Vagina (tissue), 2 donors: ENCODE results near the gene ZZZ3. TPM values are rescaled to one million over a fixed set of nuclear protein-coding genes. Genes with fewer than 3 reads are reported as not detected.
"Not testable (repeated sequence)": the region's sequence is repeated elsewhere in the genome, so short reads cannot be mapped to it uniquely, and the experiment has no call there.

ENCODE experiments used
- DNase-seq, 2 donors: peaks; one replicate each; pipeline ENCODE4 v3.0.0-alpha.2; 2017; ENCODE audit errors: extremely low spot score in 2 of 2
- H3K27ac ChIP-seq: fragments of 200-600 bp; sonication (generic); one replicate; pipeline ENCODE4 v1.5.1; 2019
- H3K27me3 ChIP-seq: fragments of 200-600 bp; sonication (generic); one replicate; pipeline ENCODE4 v1.5.1; 2019
- H3K36me3 ChIP-seq, 2 donors: fragments of 200-600 bp; sonication (generic); one replicate each; pipeline ENCODE4 v1.5.1; 2017 to 2019
- H3K4me1 ChIP-seq: fragments of 200-600 bp; sonication (generic); one replicate; pipeline ENCODE4 v1.5.1; 2019
- H3K4me3 ChIP-seq, 2 donors: fragments of 200-600 bp; sonication (generic); 1 replicate in 1 of 2; 2 replicates in 1 of 2; pipeline ENCODE4 v1.5.1; 2016 to 2019
- H3K9me3 ChIP-seq: fragments of 200-600 bp; sonication (generic); one replicate; pipeline ENCODE4 v1.5.1; 2019
- CTCF ChIP-seq, 3 experiments: fragments of 450-650 bp in 2 of 3; fragments of 200-600 bp in 1 of 3; sonication (generic) in 1 of 3; IDR thresholded peaks; one replicate each; pipeline ENCODE4 v1.5.1; 2017 to 2019; ENCODE audit warnings: antibody characterized with exemption in 3 of 3, mild to moderate bottlenecking in 2 of 3, moderate library complexity in 2 of 3
- POLR2A ChIP-seq, 2 donors: fragments of 450-650 bp; IDR thresholded peaks; one replicate each; pipeline ENCODE4 v1.6.1; 2017; ENCODE audit warnings: antibody characterized with exemption in 2 of 2, mild to moderate bottlenecking in 2 of 2, moderate library complexity in 2 of 2
- POLR2AphosphoS5 ChIP-seq, 2 donors: sonication (generic); formaldehyde crosslinking; IDR thresholded peaks; one replicate each; pipeline ENCODE4 v1.9.0; 2017; ENCODE audit warnings: antibody characterized with exemption in 2 of 2, mild to moderate bottlenecking in 2 of 2, low read depth in 1 of 2; ENCODE audit not compliant: insufficient read depth in 1 of 2
- intact Hi-C: fragments of 100-400 bp; cut with DNase I; formaldehyde crosslinking; loops from one replicate; pipeline ENCODE4 v1.15.1; 2023
- total RNA-seq: library from RNA; depleted of rRNA; stranded (reverse); fragments of >200 nt; gene quantifications from one replicate; pipeline ENCODE4 v1.2.3, GENCODE V29; 2016

Gene ZZZ3
- total RNA-seq, 1 donor from 2014 or later, result 63.1 TPM

- no peak for DNase-seq
- H3K27me3 ChIP-seq, result no peaks in the 10 kb centered on the region
- TF ChIP-seq POLR2AphosphoS5 (IDR thresholded peaks at IDR 0.05; ENCODE audit: insufficient read depth in 1 of 2, low read depth in 1 of 2), result no peak
Measured at GRCh38 chr1:77655431-77655974, 27.0 kb downstream of the ZZZ3 start.

GRCh38 chr1:77652970-77653516, 29.4 kb downstream of the ZZZ3 start:
- Histone ChIP-seq H3K27ac (no peak overlapping the region), H3K36me3 (no peaks in the 10 kb centered on the region), H3K9me3 (peaks cover 10% of the 10 kb centered on the region), H3K4me3 (no peak overlapping the region), H3K4me1 (peaks cover 8% of the 10 kb centered on the region), H3K27me3 (no peaks in the 10 kb centered on the region)
- no peak for DNase-seq
- no peak for TF ChIP-seq POLR2AphosphoS5 (IDR thresholded peaks at IDR 0.05; ENCODE audit: insufficient read depth in 1 of 2, low read depth in 1 of 2)
- TF ChIP-seq CTCF (IDR thresholded peaks at IDR 0.05), result no peak
- no peak for TF ChIP-seq POLR2A (IDR thresholded peaks at IDR 0.05)
- intact Hi-C loops, result loop anchor here (2.0 kb wide), 1 partner anchor 22 kb away; no protein-coding TSS in a partner anchor

More at GRCh38 chr1:77655431-77655974, 27.0 kb downstream of the ZZZ3 start:
- intact Hi-C loops, result no loop called here
- no peak overlapping the region for H3K27ac ChIP-seq
- peaks cover 3% of the 10 kb centered on the region for H3K9me3 ChIP-seq
- H3K36me3 ChIP-seq, result no peaks in the 10 kb centered on the region
- peaks cover 8% of the 10 kb centered on the region for H3K4me1 ChIP-seq
- H3K4me3 ChIP-seq, result no peak overlapping the region

GRCh38 chr1:77652268-77652667, 30.2 kb downstream of the ZZZ3 start:
- H3K27ac ChIP-seq, result no peak overlapping the region
- intact Hi-C loops, result loop anchor here (2.0 kb wide), 1 partner anchor 21 kb away; no protein-coding TSS in a partner anchor
- no peaks in the 10 kb centered on the region for H3K27me3 ChIP-seq
- DNase-seq, result no peak
- peaks cover 8% of the 10 kb centered on the region for H3K4me1 ChIP-seq
- no peak overlapping the region for H3K4me3 ChIP-seq
- TF ChIP-seq CTCF (IDR thresholded peaks at IDR 0.05), result no peak
- no peaks in the 10 kb centered on the region for H3K36me3 ChIP-seq
- H3K9me3 ChIP-seq, result peaks cover 10% of the 10 kb centered on the region

GRCh38 chr1:77649127-77649526, 33.3 kb downstream of the ZZZ3 start:
- Histone ChIP-seq H3K36me3 (peaks cover 0 to 13% of the 10 kb centered on the region in 2 donors), H3K27ac (no peak overlapping the region), H3K27me3 (no peaks in the 10 kb centered on the region), H3K9me3 (peaks cover 10% of the 10 kb centered on the region), H3K4me3 (no peak overlapping the region), H3K4me1 (no peaks in the 10 kb centered on the region)
- no peak for DNase-seq
- intact Hi-C loops, result no loop called here
- TF ChIP-seq CTCF (IDR thresholded peaks at IDR 0.05) (no peak), POLR2AphosphoS5 (IDR thresholded peaks at IDR 0.05; ENCODE audit: insufficient read depth in 1 of 2, low read depth in 1 of 2) (no peak), POLR2A (IDR thresholded peaks at IDR 0.05) (no peak)

- H3K27me3 ChIP-seq, intact Hi-C loops, H3K9me3 ChIP-seq, DNase-seq, H3K4me1 ChIP-seq, H3K27ac ChIP-seq, H3K4me3 ChIP-seq: not testable (repeated sequence)
- peaks cover 0 to 15% of the 10 kb centered on the region in 2 donors for H3K36me3 ChIP-seq
Measured at GRCh38 chr1:77646224-77646623, 36.2 kb downstream of the ZZZ3 start.

- no peaks in the 10 kb centered on the region for H3K4me1 ChIP-seq
- intact Hi-C loops, result no loop called here
- H3K9me3 ChIP-seq, result no peaks in the 10 kb centered on the region
- no peak for TF ChIP-seq POLR2A (IDR thresholded peaks at IDR 0.05)
- TF ChIP-seq POLR2AphosphoS5 (IDR thresholded peaks at IDR 0.05; ENCODE audit: insufficient read depth in 1 of 2, low read depth in 1 of 2), result no peak
- TF ChIP-seq CTCF (IDR thresholded peaks at IDR 0.05), result no peak
- H3K27me3 ChIP-seq, result no peaks in the 10 kb centered on the region
- H3K4me3 ChIP-seq, result no peak overlapping the region
- no peak overlapping the region for H3K27ac ChIP-seq
- DNase-seq, result no peak
- H3K36me3 ChIP-seq, result peaks cover 0 to 19% of the 10 kb centered on the region in 2 donors
Measured at GRCh38 chr1:77643456-77643855, 39.0 kb downstream of the ZZZ3 start.
